Mesenchymal stem cell (in vitro differentiated cells and primary cell): ENCODE data around the gene LRRFIP2.
"Not testable (repeated sequence)": the region's sequence is repeated elsewhere in the genome, so short reads cannot be mapped to it uniquely, and the experiment has no call there.

Experiments used
- DNase-seq: peaks from one replicate; pipeline ENCODE4 v3.0.0-alpha.2; 2013
- H2AFZ ChIP-seq: one replicate; pipeline ENCODE4 v1.6.1; 2013; ENCODE audit warnings: low read depth, mild to moderate bottlenecking, control low read depth, inconsistent platforms, low read length, moderate library complexity
- H2AK5ac ChIP-seq: 2 replicates; pipeline ENCODE4 v1.6.1; 2013; ENCODE audit warnings: low read length, moderate library complexity, mild to moderate bottlenecking, inconsistent platforms; ENCODE audit not compliant: severe bottlenecking
- H2BK120ac ChIP-seq: one replicate; pipeline ENCODE4 v1.6.1; 2013; ENCODE audit warnings: low read depth, mild to moderate bottlenecking, inconsistent platforms, low read length, moderate library complexity
- H2BK12ac ChIP-seq, 2 experiments: one replicate each; pipeline ENCODE4 v1.6.1; 2013; ENCODE audit warnings: inconsistent platforms in 2 of 2, low read length in 2 of 2, mild to moderate bottlenecking in 2 of 2, moderate library complexity in 2 of 2, control low read depth in 1 of 2
- H2BK15ac ChIP-seq: one replicate; pipeline ENCODE4 v1.6.1; 2013; ENCODE audit warnings: mild to moderate bottlenecking, low read depth, inconsistent platforms; ENCODE audit not compliant: poor library complexity, severe bottlenecking
- H2BK5ac ChIP-seq: 2 replicates; pipeline ENCODE4 v1.6.1; 2013; ENCODE audit warnings: low read depth, mild to moderate bottlenecking, low read length, control low read depth, inconsistent platforms; ENCODE audit not compliant: poor library complexity, severe bottlenecking
- H3K14ac ChIP-seq, 2 experiments: one replicate each; pipeline ENCODE4 v1.6.1; 2013; ENCODE audit warnings: inconsistent platforms in 2 of 2, low read length in 2 of 2, control low read depth in 1 of 2, mild to moderate bottlenecking in 1 of 2, moderate library complexity in 1 of 2
- H3K18ac ChIP-seq, 2 experiments: one replicate each; pipeline ENCODE4 v1.6.1; 2013; ENCODE audit warnings: inconsistent platforms in 2 of 2, low read length in 2 of 2, control low read depth in 1 of 2, low read depth in 1 of 2, mild to moderate bottlenecking in 1 of 2
- H3K23ac ChIP-seq, 2 experiments: one replicate each; pipeline ENCODE4 v1.6.1; 2013; ENCODE audit warnings: inconsistent platforms in 2 of 2, low read length in 2 of 2, mild to moderate bottlenecking in 2 of 2, moderate library complexity in 2 of 2, control low read depth in 1 of 2
- H3K27ac ChIP-seq: 2 replicates; pipeline ENCODE4 v1.5.1; 2013; ENCODE audit warnings: mild to moderate bottlenecking, moderate library complexity, low read length, control low read depth, inconsistent platforms; ENCODE audit not compliant: poor library complexity, severe bottlenecking
- H3K27me3 ChIP-seq, 2 experiments: 2 replicates each; pipeline versions ENCODE4 v1.6.1 to v1.7.0; 2013; ENCODE audit warnings: low read length in 2 of 2, mild to moderate bottlenecking in 2 of 2, moderate library complexity in 2 of 2, control low read depth in 1 of 2, inconsistent platforms in 1 of 2; ENCODE audit not compliant: control insufficient read depth in 1 of 2, insufficient read depth in 1 of 2
- H3K36me3 ChIP-seq, 2 experiments: 2 replicates each; pipeline versions ENCODE4 v1.6.1 to v1.7.0; 2013; ENCODE audit warnings: low read length in 2 of 2, control low read depth in 1 of 2, inconsistent platforms in 1 of 2, low read depth in 1 of 2, mild to moderate bottlenecking in 1 of 2; ENCODE audit not compliant: insufficient read depth in 2 of 2, control insufficient read depth in 1 of 2
- H3K4ac ChIP-seq, 2 experiments: one replicate each; pipeline ENCODE4 v1.6.1; 2013; ENCODE audit warnings: inconsistent platforms in 2 of 2, low read length in 2 of 2, mild to moderate bottlenecking in 2 of 2, moderate library complexity in 2 of 2, control low read depth in 1 of 2, low read depth in 1 of 2
- H3K4me1 ChIP-seq: 2 replicates; pipeline ENCODE4 v1.6.1; 2013; ENCODE audit warnings: low read depth, low read length, control low read depth; ENCODE audit not compliant: control insufficient read depth, insufficient read depth
- H3K4me2 ChIP-seq: 2 replicates; pipeline ENCODE4 v1.6.1; 2013; ENCODE audit warnings: low read length, mild to moderate bottlenecking, inconsistent platforms; ENCODE audit not compliant: poor library complexity, severe bottlenecking
- H3K4me3 ChIP-seq, 2 experiments: 2 replicates each; pipeline versions ENCODE4 v1.5.1 to v1.7.0; 2013; ENCODE audit warnings: low read length in 2 of 2, mild to moderate bottlenecking in 2 of 2, control low read depth in 1 of 2, low read depth in 1 of 2; ENCODE audit not compliant: insufficient read depth in 1 of 2
- H3K79me1 ChIP-seq: replicated peaks from 2 replicates; pipeline ENCODE4 v1.6.1; 2013; ENCODE audit warnings: mild to moderate bottlenecking, control low read depth, low read length, inconsistent platforms; ENCODE audit not compliant: poor library complexity, severe bottlenecking
- H3K9ac ChIP-seq: 2 replicates; pipeline ENCODE4 v1.7.0; 2013; ENCODE audit warnings: mild to moderate bottlenecking, low read length, moderate library complexity
- H3K9me3 ChIP-seq: 2 replicates; pipeline ENCODE4 v1.7.0; 2013; ENCODE audit warnings: mild to moderate bottlenecking, low read length; ENCODE audit not compliant: control insufficient read depth
- H4K8ac ChIP-seq: one replicate; pipeline ENCODE4 v1.6.1; 2013; ENCODE audit warnings: inconsistent platforms, mild to moderate bottlenecking, low read length, moderate library complexity
- H4K91ac ChIP-seq: one replicate; pipeline ENCODE4 v1.6.1; 2013; ENCODE audit warnings: mild to moderate bottlenecking, low read length, inconsistent platforms
- WGBS: methylation state at CpG from one replicate; pipeline ENCODE4 v1.1.7; 2013; ENCODE audit warnings: mixed read lengths; 5-methylcytosine and 5-hydroxymethylcytosine counted together

The LRRFIP2 gene

DNA sequence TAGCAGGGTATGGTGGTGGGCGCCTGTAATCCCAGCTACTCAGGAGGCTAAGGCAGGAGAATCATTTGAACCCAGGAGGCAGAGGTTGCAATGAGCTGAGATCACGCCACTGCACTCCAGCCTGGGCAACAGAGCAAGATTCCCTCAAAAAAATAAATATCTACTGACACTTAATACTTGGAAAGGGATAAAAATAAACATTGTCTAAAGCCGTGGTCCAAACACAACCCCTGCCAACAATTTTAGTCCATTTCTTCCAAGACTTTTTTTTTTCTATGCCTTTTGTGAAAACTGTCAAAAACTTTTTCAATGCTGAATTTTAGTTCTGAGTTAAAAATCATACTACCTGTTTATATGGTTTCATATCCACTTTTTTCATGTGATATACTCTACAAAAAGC lies 131.7 kb downstream of the LRRFIP2 start:
- not testable (repeated sequence) for H3K4me2 ChIP-seq, H3K4ac ChIP-seq, H2BK5ac ChIP-seq, H2BK120ac ChIP-seq, H4K91ac ChIP-seq, H3K14ac ChIP-seq, H3K27me3 ChIP-seq, H2BK15ac ChIP-seq, H2AFZ ChIP-seq, H3K18ac ChIP-seq, H3K9ac ChIP-seq, H3K27ac ChIP-seq, H3K4me3 ChIP-seq, H3K23ac ChIP-seq, H4K8ac ChIP-seq, H3K4me1 ChIP-seq, DNase-seq, H2BK12ac ChIP-seq, H2AK5ac ChIP-seq, H3K9me3 ChIP-seq
- Histone ChIP-seq H3K79me1 (peaks cover 12% of the 10 kb centered on the region), H3K36me3 (peaks cover 21 to 68% of the 10 kb centered on the region in 2 experiments)
- 100% methylated on average over 2 of the region's 3 CpGs for WGBS

DNA sequence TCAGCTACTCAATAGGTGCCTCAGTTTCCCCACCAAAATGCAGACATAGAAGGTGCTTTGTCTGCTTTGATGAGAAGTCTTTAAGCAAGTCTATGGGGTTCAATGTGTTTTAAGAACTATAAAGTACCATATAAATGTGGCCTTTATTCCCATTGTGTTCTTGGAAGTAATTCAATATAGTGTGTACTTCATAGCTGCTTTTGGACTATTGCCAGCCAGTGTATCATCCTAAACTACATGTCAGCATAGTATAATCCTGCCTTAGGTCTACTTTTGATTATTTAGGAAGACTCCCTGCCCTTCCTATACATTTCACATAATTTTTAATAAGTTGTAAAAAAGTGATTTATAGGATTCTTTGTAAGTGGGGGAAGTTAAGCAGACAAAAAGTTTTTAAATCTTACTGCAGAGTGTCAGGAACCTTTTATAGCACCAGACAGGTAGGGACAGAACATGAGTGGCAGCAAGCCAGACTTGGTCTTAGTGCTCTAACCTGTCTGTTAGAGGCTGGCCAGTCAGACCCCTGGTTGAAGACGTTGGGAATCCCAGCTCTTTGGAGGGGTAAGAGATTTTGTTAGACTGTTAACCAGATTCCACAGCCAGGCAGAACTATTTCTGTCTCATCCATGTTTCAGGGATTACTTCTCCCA lies 132.7 kb downstream of the LRRFIP2 start:
- Histone ChIP-seq H2BK15ac (no peak overlapping the region), H3K23ac (no peak overlapping the region), H3K36me3 (peaks cover 19 to 65% of the 10 kb centered on the region in 2 experiments), H3K4me3 (no peak overlapping the region), H3K9me3 (peaks cover 6% of the 10 kb centered on the region), H3K79me1 (peaks cover 7% of the 10 kb centered on the region), H3K4me2 (no peak overlapping the region), H3K4ac (no peak overlapping the region), H2AK5ac (no peak overlapping the region), H2BK12ac (no peak overlapping the region), H4K91ac (no peak overlapping the region), H2BK120ac (no peak overlapping the region), H2BK5ac (no peak overlapping the region), H2AFZ (no peak overlapping the region), H4K8ac (no peak overlapping the region), H3K27ac (no peak overlapping the region), H3K27me3 (no peaks in the 10 kb centered on the region), H3K9ac (no peak overlapping the region), H3K4me1 (peaks cover 2% of the 10 kb centered on the region), H3K18ac (no peak overlapping the region), H3K14ac (no peak overlapping the region)
- no CpG with 5 or more reads among the region's 1 CpG for WGBS
- DNase-seq, result no peak

- H3K9ac ChIP-seq, result no peak overlapping the region
- no peaks in the 10 kb centered on the region for H3K27me3 ChIP-seq
- no peak overlapping the region for H3K4me2 ChIP-seq
- no peak for DNase-seq
- no peak overlapping the region for H4K91ac ChIP-seq
- no peak overlapping the region for H3K4ac ChIP-seq
- H3K79me1 ChIP-seq, result peaks cover 7% of the 10 kb centered on the region
- peaks cover 22 to 73% of the 10 kb centered on the region in 2 experiments for H3K36me3 ChIP-seq
- no peak overlapping the region for H2AK5ac ChIP-seq
- no CpG with 5 or more reads among the region's 1 CpG for WGBS
- H3K18ac ChIP-seq, result no peak overlapping the region
- no peak overlapping the region for H4K8ac ChIP-seq
- no peak overlapping the region for H2BK120ac ChIP-seq
- no peak overlapping the region for H3K4me3 ChIP-seq
- H2BK12ac ChIP-seq, result no peak overlapping the region
- no peak overlapping the region for H2BK5ac ChIP-seq
- no peak overlapping the region for H3K14ac ChIP-seq
- H3K4me1 ChIP-seq, result peaks cover 2% of the 10 kb centered on the region
- H3K27ac ChIP-seq, result no peak overlapping the region
- peaks cover 20% of the 10 kb centered on the region for H3K9me3 ChIP-seq
- H2BK15ac ChIP-seq, result no peak overlapping the region
- H3K23ac ChIP-seq, result no peak overlapping the region
- no peak overlapping the region for H2AFZ ChIP-seq
These were observed 134.2 kb downstream of the LRRFIP2 start for GRCh38 chr3:37040231-37040630.

GRCh38 chr3:37039161-37039846 lies 135.1 kb downstream of the LRRFIP2 start:
- no peak overlapping the region for H3K4me2 ChIP-seq
- H3K4me1 ChIP-seq, result peaks cover 2% of the 10 kb centered on the region
- no peak overlapping the region for H2BK120ac ChIP-seq
- no peaks in the 10 kb centered on the region for H3K27me3 ChIP-seq
- H3K14ac ChIP-seq, result no peak overlapping the region
- H2BK15ac ChIP-seq, result no peak overlapping the region
- H2BK12ac ChIP-seq, result no peak overlapping the region
- H4K8ac ChIP-seq, result no peak overlapping the region
- no peak overlapping the region for H2BK5ac ChIP-seq
- H2AK5ac ChIP-seq, result no peak overlapping the region
- no peak overlapping the region for H3K9ac ChIP-seq
- peaks cover 22 to 77% of the 10 kb centered on the region in 2 experiments for H3K36me3 ChIP-seq
- no peak for DNase-seq
- no peak overlapping the region for H3K27ac ChIP-seq
- no peak overlapping the region for H2AFZ ChIP-seq
- H3K4me3 ChIP-seq, result no peak overlapping the region
- H3K23ac ChIP-seq, result no peak overlapping the region
- no peak overlapping the region for H3K18ac ChIP-seq
- no peak overlapping the region for H3K4ac ChIP-seq
- peaks cover 20% of the 10 kb centered on the region for H3K9me3 ChIP-seq
- H3K79me1 ChIP-seq, result peaks cover 8% of the 10 kb centered on the region
- no peak overlapping the region for H4K91ac ChIP-seq
- WGBS, result 97% methylated on average over 1 of the region's 1 CpG
